ENCODE data around the gene EXD2. TPM values are rescaled to one million over a fixed set of nuclear protein-coding genes. Genes with fewer than 3 reads are reported as not detected.
A peak's percentile ranks its signal among the peaks of the same experiment; 100 is the strongest.

EXD2 gene, protein sequence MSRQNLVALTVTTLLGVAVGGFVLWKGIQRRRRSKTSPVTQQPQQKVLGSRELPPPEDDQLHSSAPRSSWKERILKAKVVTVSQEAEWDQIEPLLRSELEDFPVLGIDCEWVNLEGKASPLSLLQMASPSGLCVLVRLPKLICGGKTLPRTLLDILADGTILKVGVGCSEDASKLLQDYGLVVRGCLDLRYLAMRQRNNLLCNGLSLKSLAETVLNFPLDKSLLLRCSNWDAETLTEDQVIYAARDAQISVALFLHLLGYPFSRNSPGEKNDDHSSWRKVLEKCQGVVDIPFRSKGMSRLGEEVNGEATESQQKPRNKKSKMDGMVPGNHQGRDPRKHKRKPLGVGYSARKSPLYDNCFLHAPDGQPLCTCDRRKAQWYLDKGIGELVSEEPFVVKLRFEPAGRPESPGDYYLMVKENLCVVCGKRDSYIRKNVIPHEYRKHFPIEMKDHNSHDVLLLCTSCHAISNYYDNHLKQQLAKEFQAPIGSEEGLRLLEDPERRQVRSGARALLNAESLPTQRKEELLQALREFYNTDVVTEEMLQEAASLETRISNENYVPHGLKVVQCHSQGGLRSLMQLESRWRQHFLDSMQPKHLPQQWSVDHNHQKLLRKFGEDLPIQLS
- total RNA-seq, result 10 to 100 TPM in 4 of 5 donors, 1 to 10 TPM in 1; 8.6 to 12.1 (median 10.8) TPM
- 8.6 TPM for total RNA-seq (2013)
- total RNA-seq, result 3.0 to 21.5 (median 12.4) reads per million in 29 experiments

DNA sequence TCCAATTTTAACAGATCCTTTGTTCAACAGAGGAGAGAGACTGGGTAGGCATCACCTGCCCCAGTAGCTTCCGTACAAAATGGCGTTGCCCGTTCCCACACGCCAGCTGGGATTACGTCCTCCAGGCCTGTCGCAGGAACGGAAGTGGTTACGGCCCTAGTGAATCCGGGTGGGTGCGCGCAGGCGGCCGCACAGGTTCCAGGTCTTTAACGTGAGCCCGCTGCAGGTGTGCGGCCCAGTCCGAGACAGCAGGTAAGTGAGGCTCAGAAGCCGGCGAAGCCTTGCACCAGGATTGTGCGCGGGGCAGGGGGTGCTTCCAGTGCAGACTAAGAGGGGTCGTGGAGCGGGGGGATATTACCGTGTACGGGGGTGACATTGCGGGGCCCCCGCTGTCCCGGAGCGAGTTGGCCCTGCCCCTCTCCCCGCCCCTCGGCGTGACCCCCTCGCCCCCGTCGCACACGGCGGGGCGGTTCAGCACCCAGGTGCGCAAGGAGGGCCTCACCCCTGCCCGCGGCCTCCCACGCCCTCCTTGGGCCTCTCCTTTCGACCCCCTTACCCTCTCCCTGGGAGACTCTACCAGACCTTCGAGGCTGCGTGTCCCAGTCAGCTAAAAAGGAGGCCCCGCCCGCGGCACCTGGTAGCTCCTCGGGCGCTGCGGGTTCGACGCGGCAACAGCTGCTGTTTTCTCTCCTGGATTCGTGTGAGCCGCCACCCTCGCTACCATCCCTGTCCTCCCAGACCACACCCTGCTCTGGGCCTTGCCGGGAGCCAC lies at the start of gene EXD2:
Gene EXD2, plus strand, starts transcription at position 159 of the 772 bp plus-strand sequence. CDS start 17,973 bp downstream, outside the sequence.
- no peaks in the 10 kb centered on the region for H3K9me3 ChIP-seq
- peak within 1 kb of the TSS; percentile 60 for H3K27ac ChIP-seq (ENCODE audit: low read length)
- H3K9me3 Mint-ChIP-seq, result no peaks in the 10 kb centered on the region
- H3K36me3 Mint-ChIP-seq, result no peaks in the 10 kb centered on the region
- 1% methylated on average over 56 of the region's 58 CpGs for WGBS (ENCODE audit: insufficient coverage)
- peaks cover 0 to 4% of the 10 kb centered on the region in 2 experiments for H3K27me3 ChIP-seq (replicated peaks in 1 of 2; ENCODE audit: control insufficient read depth in 2 of 2, extremely low read depth in 1 of 2, insufficient read depth in 2 of 2, low read length in 1 of 2)
- no peaks in the 10 kb centered on the region for H3K36me3 ChIP-seq (ENCODE audit: control insufficient read depth in 2 of 2, extremely low read depth in 1 of 2, insufficient read depth in 1 of 2, low read length in 1 of 2)
- ChIA-PET POLR2A (interaction anchor here in 1 of 2 donors (0.6 to 1.4 kb wide), 2 partner anchors 38 to 744 kb away, joined by 5 read pairs; no protein-coding TSS in a partner anchor), CTCF (interaction anchor here in 1 of 2 donors (1.1 kb wide), 1 partner anchor 40 kb away, joined by 5 read pairs; no protein-coding TSS in a partner anchor)
- H3K27ac Mint-ChIP-seq, result peak within 1 kb of the TSS; percentile 90 to 94
- H3K4me1 ChIP-seq (ENCODE audit: control insufficient read depth in 1 of 2, extremely low read depth in 1 of 2, insufficient read depth in 2 of 2, low read length in 2 of 2), result peaks cover 10 to 11% of the 10 kb centered on the region in 2 experiments
- H3K27me3 Mint-ChIP-seq, result peaks cover 0 to 4% of the 10 kb centered on the region in 2 donors
- H3K4me3 ChIP-seq (ENCODE audit: control insufficient read depth in 1 of 2, extremely low read depth in 1 of 2, low read length in 1 of 2), result peak within 1 kb of the TSS; percentile 73 to 83
- ATAC-seq (replicated peaks in 1 of 4) (peak; percentile 78 to 87 (median 85)), DNase-seq (peak; percentile 15 to 78 (median 53))
- peak within 1 kb of the TSS; percentile 92 to 94 (median 93) for H3K4me3 Mint-ChIP-seq
- H3K4me1 Mint-ChIP-seq, result peaks cover 22 to 27% (median 23%) of the 10 kb centered on the region in 3 donors

DNA sequence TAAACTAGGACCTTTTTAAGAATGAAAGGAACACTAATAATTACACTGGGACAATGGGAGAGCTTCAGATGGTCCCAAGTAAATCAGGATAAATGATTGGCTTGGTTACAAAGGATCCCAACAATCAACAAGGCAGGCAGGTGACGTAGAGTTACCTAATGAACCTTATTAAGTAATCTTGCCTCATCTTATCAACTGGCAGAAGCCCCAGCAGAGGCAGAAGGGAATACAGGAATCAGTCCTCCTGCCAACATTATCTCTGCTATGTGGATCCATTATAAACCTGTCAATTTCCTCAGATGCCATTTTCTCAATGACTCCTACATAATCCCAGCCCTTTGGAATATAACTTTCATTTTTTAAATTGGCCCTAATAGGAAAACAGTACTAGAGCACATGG lies 49.7 kb upstream of the EXD2 start:
- Mint-ChIP-seq H3K27me3 (no peaks in the 10 kb centered on the region), H3K4me1 (peaks cover 66 to 75% (median 68%) of the 10 kb centered on the region in 3 donors), H3K9me3 (no peaks in the 10 kb centered on the region), H3K4me3 (no peak overlapping the region), H3K27ac (no peak overlapping the region), H3K36me3 (peaks cover 23% of the 10 kb centered on the region)
- no peak for DNase-seq
- Histone ChIP-seq H3K36me3 (ENCODE audit: control insufficient read depth in 2 of 2, extremely low read depth in 1 of 2, insufficient read depth in 1 of 2, low read length in 1 of 2) (peaks cover 0 to 23% of the 10 kb centered on the region in 2 donors), H3K27ac (ENCODE audit: low read length) (no peak overlapping the region), H3K9me3 (no peaks in the 10 kb centered on the region), H3K27me3 (replicated peaks in 1 of 2; ENCODE audit: control insufficient read depth in 2 of 2, extremely low read depth in 1 of 2, insufficient read depth in 2 of 2, low read length in 1 of 2) (no peaks in the 10 kb centered on the region), H3K4me3 (ENCODE audit: control insufficient read depth in 1 of 2, extremely low read depth in 1 of 2, low read length in 1 of 2) (no peak overlapping the region), H3K4me1 (ENCODE audit: control insufficient read depth in 1 of 2, extremely low read depth in 1 of 2, insufficient read depth in 2 of 2, low read length in 2 of 2) (peaks cover 0 to 8% of the 10 kb centered on the region in 2 experiments)
- POLR2A ChIA-PET, result interaction anchor here in 1 of 2 donors (0.6 kb wide), 1 partner anchor 1658 kb away, joined by 4 read pairs; no protein-coding TSS in a partner anchor
- WGBS (ENCODE audit: insufficient coverage), result 100% methylated on average over 1 of the region's 1 CpG
- CTCF ChIA-PET, result interaction anchor here (0.6 to 1.0 kb wide), 3 partner anchors 12 to 373 kb away, joined by 6 to 8 read pairs (median 7); no protein-coding TSS in a partner anchor
- no peak for ATAC-seq (replicated peaks in 1 of 4)

DNA sequence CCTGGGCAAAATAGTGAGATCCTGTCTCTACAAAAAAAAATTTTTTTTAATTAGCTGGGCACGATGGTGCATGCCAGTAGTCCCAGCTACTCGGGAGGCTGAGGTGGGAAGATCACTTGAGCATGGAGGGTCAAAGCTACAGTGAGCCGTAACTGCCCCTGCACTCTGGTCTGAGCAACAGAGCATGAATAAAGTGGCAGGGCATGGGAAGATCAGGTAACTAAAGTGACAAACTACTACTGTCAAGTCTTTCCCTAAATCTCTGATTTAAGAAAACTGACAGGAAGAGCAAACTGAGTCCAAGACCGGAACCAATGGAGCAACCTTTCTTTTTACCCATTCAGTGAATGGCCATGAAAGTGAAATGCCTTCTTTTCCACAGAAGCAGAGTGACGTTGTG lies 49.2 kb upstream of the EXD2 start:
- CTCF ChIA-PET, result interaction anchor here in 1 of 2 donors (0.5 kb wide), 1 partner anchor 484 kb away, joined by 3 read pairs; no protein-coding TSS in a partner anchor
- no peak overlapping the region for H3K27ac Mint-ChIP-seq
- peaks cover under 1 to 8% of the 10 kb centered on the region in 2 experiments for H3K4me1 ChIP-seq (ENCODE audit: control insufficient read depth in 1 of 2, extremely low read depth in 1 of 2, insufficient read depth in 2 of 2, low read length in 2 of 2)
- H3K9me3 Mint-ChIP-seq, result no peaks in the 10 kb centered on the region
- H3K27me3 Mint-ChIP-seq, result no peaks in the 10 kb centered on the region
- H3K4me3 ChIP-seq (ENCODE audit: control insufficient read depth in 1 of 2, extremely low read depth in 1 of 2, low read length in 1 of 2), result no peak overlapping the region
- H3K27me3 ChIP-seq (replicated peaks in 1 of 2; ENCODE audit: control insufficient read depth in 2 of 2, extremely low read depth in 1 of 2, insufficient read depth in 2 of 2, low read length in 1 of 2), result no peaks in the 10 kb centered on the region
- ATAC-seq (replicated peaks in 1 of 4) (no peak), DNase-seq (no peak)
- H3K27ac ChIP-seq (ENCODE audit: low read length), result no peak overlapping the region
- H3K4me3 Mint-ChIP-seq, result no peak overlapping the region
- H3K9me3 ChIP-seq, result no peaks in the 10 kb centered on the region
- WGBS (ENCODE audit: insufficient coverage), result 94% methylated on average over 4 of the region's 5 CpGs
- H3K36me3 ChIP-seq (ENCODE audit: control insufficient read depth in 2 of 2, extremely low read depth in 1 of 2, insufficient read depth in 1 of 2, low read length in 1 of 2), result peaks cover 0 to 24% of the 10 kb centered on the region in 2 donors
- peaks cover 70 to 78% (median 71%) of the 10 kb centered on the region in 3 donors for H3K4me1 Mint-ChIP-seq
- peaks cover 23% of the 10 kb centered on the region for H3K36me3 Mint-ChIP-seq
- POLR2A ChIA-PET, result no interaction called here

DNA sequence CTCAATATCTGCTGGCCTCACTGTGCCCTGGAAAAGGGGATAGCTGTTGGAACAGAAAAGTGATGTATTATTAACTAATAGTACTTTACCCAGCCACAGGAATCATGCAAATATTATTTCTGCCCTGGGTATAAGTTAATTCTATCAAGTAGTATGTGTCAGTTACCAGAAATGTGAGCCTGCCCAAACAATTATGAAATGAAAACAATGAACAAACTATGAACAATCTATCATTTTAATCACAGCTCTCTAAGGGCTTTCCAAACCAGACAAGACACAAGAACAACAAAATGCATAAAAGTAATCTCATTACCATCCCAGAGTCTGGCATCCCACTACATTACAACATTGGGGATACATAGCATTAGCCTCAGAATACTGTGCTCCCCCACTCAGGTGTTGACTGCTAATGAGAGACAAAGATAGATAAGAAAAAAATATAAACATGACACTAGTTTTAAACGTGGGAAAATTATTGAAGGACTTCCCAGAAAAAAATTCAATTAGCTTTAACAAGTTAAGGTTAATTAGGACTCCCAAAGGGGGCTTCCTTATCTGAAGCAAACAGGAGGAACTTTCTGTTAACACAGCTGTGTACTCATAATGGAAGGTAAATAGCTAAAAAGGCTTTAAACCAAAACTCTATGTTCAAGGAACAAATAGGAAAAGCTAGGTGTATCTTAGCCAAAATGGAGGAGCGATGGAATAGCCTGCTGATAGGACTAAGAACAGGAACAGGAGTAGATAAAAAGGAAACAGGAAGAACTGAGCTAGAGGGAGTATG lies 41.6 kb upstream of the EXD2 start:
- H3K36me3 ChIP-seq (ENCODE audit: control insufficient read depth in 2 of 2, extremely low read depth in 1 of 2, insufficient read depth in 1 of 2, low read length in 1 of 2), result peaks cover 5 to 22% of the 10 kb centered on the region in 2 donors
- H3K27me3 ChIP-seq (replicated peaks in 1 of 2; ENCODE audit: control insufficient read depth in 2 of 2, extremely low read depth in 1 of 2, insufficient read depth in 2 of 2, low read length in 1 of 2), result no peaks in the 10 kb centered on the region
- no peak overlapping the region for H3K27ac ChIP-seq (ENCODE audit: low read length)
- H3K36me3 Mint-ChIP-seq, result peaks cover 27% of the 10 kb centered on the region
- H3K27me3 Mint-ChIP-seq, result no peaks in the 10 kb centered on the region
- H3K4me3 Mint-ChIP-seq, result peak overlapping the region; percentile 83 to 89 (median 86)
- no peak for DNase-seq
- ChIA-PET CTCF (interaction anchor here (0.6 to 2.8 kb wide), 4 partner anchors 17 to 1267 kb away, joined by 3 to 16 read pairs (median 8); no protein-coding TSS in a partner anchor), POLR2A (no interaction called here)
- no peak overlapping the region for H3K4me3 ChIP-seq (ENCODE audit: control insufficient read depth in 1 of 2, extremely low read depth in 1 of 2, low read length in 1 of 2)
- H3K9me3 Mint-ChIP-seq, result no peaks in the 10 kb centered on the region
- H3K4me1 Mint-ChIP-seq, result peaks cover 64 to 66% (median 65%) of the 10 kb centered on the region in 3 donors
- ATAC-seq (replicated peaks in 1 of 4), result no peak
- H3K4me1 ChIP-seq (ENCODE audit: control insufficient read depth in 1 of 2, extremely low read depth in 1 of 2, insufficient read depth in 2 of 2, low read length in 2 of 2), result peaks cover 20 to 23% of the 10 kb centered on the region in 2 experiments
- H3K27ac Mint-ChIP-seq, result no peak overlapping the region
- no peaks in the 10 kb centered on the region for H3K9me3 ChIP-seq
- WGBS (ENCODE audit: insufficient coverage), result 100% methylated on average over 1 of the region's 2 CpGs

DNA sequence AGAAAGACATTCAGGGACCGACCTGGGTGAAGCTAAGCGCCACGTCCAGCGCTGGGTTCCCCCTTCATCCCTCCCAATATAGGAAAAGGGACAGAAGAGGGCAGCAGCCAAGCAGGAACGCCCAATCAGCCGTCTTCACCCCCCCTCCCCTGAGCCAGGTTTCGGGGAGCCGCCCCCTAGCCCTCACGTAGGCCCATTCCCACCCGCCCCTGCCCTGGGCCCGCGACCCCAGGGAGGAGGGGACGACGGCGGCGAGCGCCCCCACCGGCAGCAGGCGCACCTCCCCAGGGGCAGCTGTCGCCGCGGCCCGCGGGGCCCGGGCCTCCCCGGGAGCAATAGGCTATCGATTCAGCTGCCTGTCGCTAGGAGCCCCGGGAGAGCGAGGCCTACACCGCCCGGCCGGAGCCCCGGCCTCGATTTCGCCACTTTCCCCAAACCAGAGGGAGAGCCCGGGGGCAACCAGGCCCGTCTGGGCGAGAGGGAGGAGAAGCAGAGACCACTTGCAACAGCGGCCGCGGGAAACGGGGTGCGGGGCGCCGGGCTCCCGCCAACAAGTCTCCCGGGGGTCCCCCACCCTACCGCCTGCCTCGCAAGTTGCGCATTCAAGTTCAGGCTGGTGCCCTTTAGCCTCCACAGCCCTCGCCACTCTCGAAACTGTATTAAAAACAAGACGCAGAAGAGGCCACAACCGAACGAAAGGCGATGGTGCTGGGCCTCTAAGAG lies 39.7 kb upstream of the EXD2 start:
- ChIA-PET POLR2A (interaction anchor here (0.5 to 1.0 kb wide), 4 partner anchors 9 to 646 kb away, joined by 3 to 8 read pairs (median 3); no protein-coding TSS in a partner anchor), CTCF (interaction anchor here (0.6 to 2.8 kb wide), 9 partner anchors 19 to 1205 kb away, joined by 3 to 16 read pairs (median 5); partner anchors contain the start of gene ERH (in 1 of the 2))
- peak overlapping the region; percentile 64 for H3K27ac ChIP-seq (ENCODE audit: low read length)
- H3K4me1 Mint-ChIP-seq, result peaks cover 51 to 55% (median 51%) of the 10 kb centered on the region in 3 donors
- peak; percentile 48 to 84 (median 68) for DNase-seq
- peaks cover 19% of the 10 kb centered on the region for H3K36me3 Mint-ChIP-seq
- no peaks in the 10 kb centered on the region for H3K27me3 Mint-ChIP-seq
- WGBS (ENCODE audit: insufficient coverage), result under 1% methylated on average over 47 of the region's 57 CpGs
- H3K4me3 Mint-ChIP-seq, result peak overlapping the region; percentile 86 to 93 (median 89)
- no peaks in the 10 kb centered on the region for H3K9me3 Mint-ChIP-seq
- H3K36me3 ChIP-seq (ENCODE audit: control insufficient read depth in 2 of 2, extremely low read depth in 1 of 2, insufficient read depth in 1 of 2, low read length in 1 of 2), result peaks cover 5 to 17% of the 10 kb centered on the region in 2 donors
- peak overlapping the region; percentile 90 to 92 for H3K27ac Mint-ChIP-seq
- peaks cover 20 to 23% of the 10 kb centered on the region in 2 experiments for H3K4me1 ChIP-seq (ENCODE audit: control insufficient read depth in 1 of 2, extremely low read depth in 1 of 2, insufficient read depth in 2 of 2, low read length in 2 of 2)
- H3K9me3 ChIP-seq, result no peaks in the 10 kb centered on the region
- no peaks in the 10 kb centered on the region for H3K27me3 ChIP-seq (replicated peaks in 1 of 2; ENCODE audit: control insufficient read depth in 2 of 2, extremely low read depth in 1 of 2, insufficient read depth in 2 of 2, low read length in 1 of 2)
- peak; percentile 42 to 53 (median 48) for ATAC-seq (replicated peaks in 1 of 4)
- peak overlapping the region; percentile 75 to 97 for H3K4me3 ChIP-seq (ENCODE audit: control insufficient read depth in 1 of 2, extremely low read depth in 1 of 2, low read length in 1 of 2)
